HCT116 (cell line): ENCODE measurements around the gene EIF4G3.
A peak's percentile ranks its signal among the peaks of the same experiment; 100 is the strongest.

Experiments used
- CTCF ChIP-seq, 3 experiments: fragments of 200-600 bp in 1 of 3; sonication (generic) in 1 of 3; IDR thresholded peaks in 2 of 3; conservative IDR thresholded peaks in 1 of 3; 2 replicates each; pipeline ENCODE4 v1.5.1; 2012 to 2017; ENCODE audit warnings: low read depth in 2 of 3, low read length in 2 of 3, antibody characterized with exemption in 1 of 3, borderline replicate concordance in 1 of 3, control low read depth in 1 of 3, mild to moderate bottlenecking in 1 of 3, mixed read lengths in 1 of 3, mixed run types in 1 of 3, moderate library complexity in 1 of 3; ENCODE audit not compliant: insufficient read depth in 1 of 3
- POLR2A ChIP-seq: IDR thresholded peaks from 2 replicates; pipeline ENCODE4 v1.7.0; 2011; ENCODE audit warnings: borderline replicate concordance; ENCODE audit not compliant: insufficient read depth, insufficient read length; ENCODE audit errors: extremely low read depth
- RAD21 ChIP-seq: IDR thresholded peaks from 2 replicates; pipeline ENCODE4 v1.6.1; 2012; ENCODE audit warnings: low read depth, mild to moderate bottlenecking

DNA sequence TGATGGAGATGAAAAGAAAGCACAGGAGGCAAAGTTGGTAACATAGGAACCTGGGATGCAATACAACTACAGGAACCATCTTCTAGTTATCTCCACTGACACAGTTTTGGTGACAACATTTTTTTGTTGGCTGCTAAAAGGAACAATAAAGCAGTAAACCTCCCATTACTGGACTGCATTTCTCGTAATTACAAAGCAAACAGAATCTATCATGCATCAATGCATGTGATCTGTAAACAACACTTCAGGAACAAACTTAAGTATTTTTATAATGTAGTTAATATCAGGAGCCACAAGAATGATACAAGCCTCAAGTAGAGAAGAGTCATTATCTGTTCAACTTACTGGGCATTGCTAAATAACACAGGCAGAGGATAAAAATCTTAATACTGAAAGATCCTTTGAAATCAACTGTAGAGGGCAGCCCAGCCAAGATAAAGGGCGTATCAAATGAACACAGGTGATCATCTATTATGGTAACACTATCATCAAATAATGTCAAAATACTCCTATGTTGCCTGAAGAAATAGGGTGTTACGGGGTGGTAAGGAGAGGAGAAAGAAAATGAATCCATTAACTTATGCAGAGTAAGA lies 193.3 kb downstream of the EIF4G3 start:
- TF ChIP-seq POLR2A = no peak
- peak in 1 of 3 experiments; percentile 27; a peak in 1 of 6 replicates for TF ChIP-seq CTCF (IDR thresholded peaks at IDR 0.05 in 2 of 3, conservative IDR thresholded peaks at IDR 0.05 in 1 of 3; ENCODE audit: borderline replicate concordance in 1 of 3, insufficient read depth in 1 of 3, low read depth in 2 of 3, low read length in 2 of 3)
- peak; percentile 64 for TF ChIP-seq RAD21
